Measurements from ENCODE around the gene OR10S1.

The OR10S1 gene

DNA sequence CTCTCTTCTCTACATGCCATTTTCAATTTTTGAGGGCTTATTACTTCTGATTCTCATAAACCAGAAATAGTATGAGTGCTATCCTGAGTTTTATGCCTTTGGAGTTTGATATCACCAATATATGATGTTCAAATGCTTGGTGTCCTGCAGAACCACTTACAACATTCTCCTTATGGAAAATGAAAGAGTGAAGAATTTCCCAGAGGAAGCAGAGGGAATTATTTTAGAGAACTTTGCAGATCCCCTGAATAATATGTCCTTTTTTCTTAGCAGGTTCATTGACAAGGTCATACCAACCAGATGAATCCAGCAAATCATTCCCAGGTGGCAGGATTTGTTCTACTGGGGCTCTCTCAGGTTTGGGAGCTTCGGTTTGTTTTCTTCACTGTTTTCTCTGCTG lies 38.3 kb downstream of the OR10S1 start, which contains the start of gene OR4D5:
TSS of gene OR4D5 (plus strand) at position 301 of the 400 bp plus-strand sequence. CDS start at position 301, 0 bp downstream.
- H3K79me2 ChIP-seq (ENCODE audit: control insufficient read depth, insufficient read depth, low read length, poor library complexity), result no peaks in the 10 kb centered on the region
- H3K27me3 ChIP-seq (ENCODE audit: insufficient read depth, low read length), result no peaks in the 10 kb centered on the region
- no peaks in the 10 kb centered on the region for H3K36me3 ChIP-seq (ENCODE audit: control insufficient read depth in 1 of 2, insufficient read depth in 2 of 2, low read length in 2 of 2)
- no peak within 1 kb of the TSS for H2BK5ac ChIP-seq (ENCODE audit: low read depth, low read length, poor library complexity)
- no peak for DNase-seq
- H3K4ac ChIP-seq (ENCODE audit: low read depth, low read length), result no peak within 1 kb of the TSS
- H2BK12ac ChIP-seq (ENCODE audit: low read length), result no peak within 1 kb of the TSS
- no peak within 1 kb of the TSS for H3K14ac ChIP-seq (ENCODE audit: low read length)
- H4K8ac ChIP-seq (ENCODE audit: low read depth, low read length), result no peak within 1 kb of the TSS
- H2BK120ac ChIP-seq (ENCODE audit: insufficient read depth, low read length, poor library complexity), result no peak within 1 kb of the TSS
- no CpG with 5 or more reads among the region's 1 CpG for WGBS (ENCODE audit: extremely low coverage, insufficient coverage, insufficient read length)
- no peak within 1 kb of the TSS for H3K27ac ChIP-seq (ENCODE audit: low read depth, low read length)
- no peak within 1 kb of the TSS for H4K91ac ChIP-seq (ENCODE audit: low read depth, low read length)
- H3K9ac ChIP-seq (ENCODE audit: low read length), result no peak within 1 kb of the TSS
- H3K79me1 ChIP-seq (ENCODE audit: low read length), result no peaks in the 10 kb centered on the region
- H4K12ac ChIP-seq (ENCODE audit: low read depth, low read length), result no peak within 1 kb of the TSS
- no peak within 1 kb of the TSS for H2AK5ac ChIP-seq (ENCODE audit: low read length)
- H3K4me2 ChIP-seq (ENCODE audit: low read length), result no peak within 1 kb of the TSS
- no peak within 1 kb of the TSS for H2AFZ ChIP-seq (ENCODE audit: insufficient read depth, low read length, poor library complexity)
- H3K23ac ChIP-seq (ENCODE audit: low read length), result no peak within 1 kb of the TSS
- H3K9me3 ChIP-seq (ENCODE audit: insufficient read depth, low read depth, low read length), result no peaks in the 10 kb centered on the region
- no peak within 1 kb of the TSS for H3K18ac ChIP-seq (ENCODE audit: low read length)
- H3K4me1 ChIP-seq (ENCODE audit: control insufficient read depth in 1 of 2, insufficient read depth in 2 of 2, low read length in 2 of 2), result no peaks in the 10 kb centered on the region
- no peak within 1 kb of the TSS for H3K4me3 ChIP-seq (ENCODE audit: low read depth, low read length)
